ENCODE results near the gene POLRMT.

GRCh38 chr19:651114-651818 is 17.9 kb upstream of the POLRMT start:
- TF ChIP-seq POLR2A (IDR thresholded peaks at IDR 0.05) (no peak), CTCF (IDR thresholded peaks at IDR 0.05) (no peak)
